G401 (cell line): ENCODE data around the gene OR2F1. TPM values are rescaled to one million over a fixed set of nuclear protein-coding genes. Genes with fewer than 3 reads are reported as not detected.

Experiments used
- DNase-seq: peaks from one replicate; pipeline ENCODE4 v3.0.0-alpha.2; 2015; ENCODE audit warnings: low spot score
- in situ Hi-C: cut with HindIII; loops from 2 replicates; pipeline ENCODE4 v1.10.0; 2016; ENCODE audit warnings: low sequenced_read_pairs, mixed read lengths
- total RNA-seq: library from RNA; depleted of rRNA; stranded (reverse); fragments of >200 nt; shearing (Covaris generic); gene quantifications from 2 replicates; pipeline ENCODE4 v1.2.3, GENCODE V29; 2014

The OR2F1 gene
- total RNA-seq, 1 experiment from 2014 or later: not detected

DNA sequence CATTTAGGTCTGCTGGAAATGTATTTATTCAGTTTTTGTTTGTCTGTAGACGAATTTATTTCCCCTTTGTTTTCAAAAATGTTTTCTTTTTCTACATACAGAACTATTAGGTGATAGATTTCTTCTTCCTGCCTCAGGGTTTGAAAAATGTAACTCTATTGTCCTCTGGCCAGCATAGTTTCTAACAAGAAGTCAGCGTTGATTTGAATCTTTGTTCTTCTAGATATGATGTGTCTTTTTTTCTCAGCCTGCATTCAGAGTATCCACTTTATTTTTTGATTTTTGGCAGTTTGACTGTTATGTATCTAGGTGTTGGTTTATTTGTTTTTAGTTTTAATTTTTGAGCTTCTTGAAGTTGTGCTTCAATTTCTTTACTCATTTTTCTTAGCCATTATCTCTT lies 7.5 kb upstream of the OR2F1 start:
- in situ Hi-C loops: no loop called here

DNA sequence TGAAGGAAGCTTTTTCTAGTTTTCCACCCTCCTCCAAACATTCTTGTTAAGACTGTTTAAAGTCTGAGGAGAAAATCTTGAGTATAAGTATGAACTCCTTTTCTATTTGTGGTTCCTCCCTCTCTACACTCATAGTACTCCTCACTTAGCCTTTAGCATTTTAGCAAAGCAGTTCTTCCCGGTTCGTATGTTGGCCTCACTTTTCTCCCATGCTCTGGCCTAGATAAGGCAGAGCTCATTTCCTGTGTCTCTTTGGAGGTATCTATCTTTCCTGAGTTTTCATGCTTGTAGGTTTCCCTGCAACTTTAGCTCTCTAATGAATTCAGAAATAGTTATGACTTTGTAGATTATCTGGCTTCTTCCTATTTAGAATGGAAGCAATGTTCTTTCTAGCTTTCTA lies 5.9 kb upstream of the OR2F1 start:
- in situ Hi-C loops: no loop called here

More for the DNA sequence above, 7.5 kb upstream of the OR2F1 start:
- no peak for DNase-seq

DNA sequence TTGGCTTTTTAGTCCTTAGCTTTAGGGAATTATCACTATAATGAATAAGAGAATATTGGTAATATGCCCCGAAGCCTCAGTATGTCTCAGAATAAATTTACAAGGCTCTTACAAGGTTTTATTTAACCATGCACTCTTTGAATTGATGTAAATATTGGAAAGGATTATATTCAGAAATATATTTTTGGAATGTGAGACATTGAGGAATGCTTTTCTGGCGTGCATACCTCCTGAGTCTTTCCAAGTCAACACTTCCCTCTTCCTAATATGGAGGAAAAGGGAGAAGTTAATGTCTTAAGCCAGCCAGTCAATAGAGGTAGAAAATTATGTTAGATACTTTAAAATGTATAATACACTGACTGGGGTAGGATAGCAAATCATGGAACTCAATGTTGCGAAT lies 1.2 kb upstream of the OR2F1 start:
- DNase-seq: no peak
- in situ Hi-C loops: no loop called here

More for the DNA sequence above, 5.9 kb upstream of the OR2F1 start:
- no peak for DNase-seq

DNA sequence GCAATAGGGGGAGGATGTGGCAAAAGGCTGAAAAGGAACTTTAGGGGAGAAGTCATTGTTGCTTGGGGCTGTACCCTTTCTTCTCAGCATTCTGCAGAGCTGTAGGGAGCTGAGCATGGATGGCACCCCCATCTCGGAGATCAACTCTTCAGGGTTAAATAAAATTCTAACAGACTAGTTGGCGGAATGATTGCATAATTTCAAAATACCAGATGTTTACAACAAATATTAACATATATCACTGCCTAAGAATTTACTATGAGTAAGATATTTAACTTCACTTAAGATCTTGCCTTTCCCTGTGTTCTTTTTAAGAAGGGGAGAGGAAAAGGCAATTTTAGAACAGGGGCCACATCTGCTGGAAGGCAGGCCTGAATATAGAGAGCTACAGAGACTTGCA lies 509 bp upstream of the OR2F1 start:
- in situ Hi-C loops: no loop called here

DNA sequence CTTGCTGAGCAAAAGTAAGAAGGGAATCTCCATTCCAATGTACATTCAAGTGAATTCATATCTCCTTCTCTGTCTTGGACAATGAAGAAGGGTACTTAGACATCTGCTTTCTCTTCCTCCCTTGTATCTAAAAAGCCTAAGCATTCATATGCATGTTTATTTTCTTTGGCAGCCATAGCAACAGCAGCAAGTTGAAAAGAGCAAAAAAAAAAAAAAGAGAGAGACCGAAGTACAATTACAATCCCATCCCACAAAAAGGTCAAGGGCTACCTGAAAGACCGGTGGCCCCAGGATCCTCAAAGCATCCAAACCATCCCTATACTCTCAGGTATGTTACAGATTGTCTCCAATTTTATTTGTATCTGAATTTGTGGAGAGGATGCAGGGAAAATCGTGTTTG lies 4.1 kb downstream of the OR2F1 start:
- DNase-seq: no peak
- in situ Hi-C loops: no loop called here

More for the DNA sequence above, 509 bp upstream of the OR2F1 start:
- no peak for DNase-seq

DNA sequence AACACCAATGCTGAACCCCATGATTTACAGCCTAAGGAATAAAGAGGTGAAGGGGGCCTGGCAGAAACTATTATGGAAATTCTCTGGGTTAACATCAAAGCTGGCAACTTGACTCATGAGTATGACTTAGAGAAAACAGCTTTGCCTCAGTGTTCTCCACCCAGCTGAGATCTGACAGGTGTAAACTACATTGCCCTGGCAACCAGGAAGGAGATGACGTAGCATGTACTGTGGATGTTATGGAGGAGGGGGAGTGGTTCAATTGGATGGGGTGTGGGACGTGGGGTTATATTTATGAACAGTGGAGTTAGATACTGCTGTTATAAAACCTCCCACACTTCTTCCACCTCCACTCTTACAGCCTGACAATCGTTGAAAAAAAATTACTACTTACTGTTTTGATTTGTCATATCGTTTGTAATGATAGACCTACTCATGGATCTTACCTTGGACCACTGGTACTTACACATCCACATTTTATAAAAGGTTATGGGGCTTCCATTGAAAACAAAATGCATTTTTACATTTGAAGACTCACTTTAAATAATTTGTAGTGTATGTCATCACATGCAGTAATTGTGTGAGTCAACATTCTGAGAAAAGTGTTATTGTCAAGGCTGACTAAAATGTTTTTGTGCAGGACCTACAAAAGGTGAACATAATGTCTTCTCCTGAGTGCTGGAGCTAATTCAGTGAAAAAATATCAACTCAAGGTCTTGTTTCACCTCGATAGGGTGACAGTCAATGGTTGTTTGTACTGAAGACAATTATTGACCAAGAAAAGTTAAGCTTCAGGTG lies 6.4 kb downstream of the OR2F1 start:
- in situ Hi-C loops: no loop called here
- DNase-seq: no peak

DNA sequence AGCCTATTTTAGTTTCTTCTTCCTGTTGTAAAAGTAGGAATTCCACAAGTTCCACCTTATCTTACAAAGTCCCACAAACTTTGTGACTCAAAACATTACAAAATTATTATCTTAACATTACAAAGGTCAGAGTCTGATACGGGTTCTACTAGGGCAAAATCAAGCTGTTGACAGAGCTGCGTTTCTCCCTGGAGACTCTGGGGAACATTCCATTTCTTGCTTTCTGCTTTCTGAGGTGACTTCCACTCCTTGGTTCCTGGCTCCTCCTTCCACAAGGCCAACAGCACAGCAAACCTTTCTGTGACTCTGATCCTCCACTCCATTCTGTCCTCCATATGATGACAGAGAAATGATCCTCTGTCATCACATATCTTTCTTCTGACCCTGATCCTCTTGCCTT lies 10.6 kb downstream of the OR2F1 start:
- in situ Hi-C loops: no loop called here
- no peak for DNase-seq

DNA sequence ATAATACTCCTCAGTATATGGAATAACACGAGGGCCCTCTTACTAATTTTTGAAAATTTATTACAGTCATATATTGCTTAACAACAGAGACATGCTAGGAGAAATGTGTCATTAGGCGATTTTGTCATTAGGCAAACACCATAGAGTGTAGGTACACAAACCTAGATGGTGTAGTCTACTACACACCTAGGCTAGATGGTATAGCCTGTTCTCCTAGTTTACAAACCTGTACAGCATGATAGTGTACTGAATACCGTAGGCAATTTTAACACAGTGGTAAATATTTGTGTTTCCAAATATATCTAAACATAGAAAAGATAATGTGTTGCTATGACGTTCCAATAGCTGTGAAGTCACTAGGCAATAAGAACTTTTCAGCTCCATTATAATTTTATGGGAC lies 12.8 kb downstream of the OR2F1 start:
- in situ Hi-C loops: no loop called here
- DNase-seq: no peak

DNA sequence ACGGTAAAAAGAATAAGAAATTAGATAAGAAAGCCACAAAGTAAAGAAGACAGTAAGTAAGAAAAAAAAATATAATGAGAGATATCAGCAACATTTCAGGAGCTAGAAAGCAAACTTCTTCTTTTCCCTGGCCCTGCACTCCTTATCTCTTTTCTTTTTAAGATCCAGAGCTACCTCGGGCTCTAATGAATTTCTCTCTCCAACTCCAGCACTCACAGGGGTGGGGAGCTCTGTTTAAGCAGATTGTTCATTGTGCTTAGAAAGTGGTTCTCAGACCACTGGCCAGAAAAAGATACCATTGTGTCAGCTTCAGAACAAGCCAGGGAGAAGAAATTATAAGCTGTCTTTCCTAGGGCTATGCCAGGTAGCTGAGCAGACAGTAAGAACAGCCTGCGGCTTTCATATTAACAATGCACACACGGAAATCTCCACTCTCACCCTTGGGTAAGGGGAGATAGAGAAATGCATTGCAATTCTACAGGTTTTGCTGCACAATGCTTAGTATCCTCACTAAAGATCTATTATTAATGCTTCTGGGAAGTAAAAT lies 19.3 kb downstream of the OR2F1 start:
- DNase-seq: no peak
- in situ Hi-C loops: no loop called here

DNA sequence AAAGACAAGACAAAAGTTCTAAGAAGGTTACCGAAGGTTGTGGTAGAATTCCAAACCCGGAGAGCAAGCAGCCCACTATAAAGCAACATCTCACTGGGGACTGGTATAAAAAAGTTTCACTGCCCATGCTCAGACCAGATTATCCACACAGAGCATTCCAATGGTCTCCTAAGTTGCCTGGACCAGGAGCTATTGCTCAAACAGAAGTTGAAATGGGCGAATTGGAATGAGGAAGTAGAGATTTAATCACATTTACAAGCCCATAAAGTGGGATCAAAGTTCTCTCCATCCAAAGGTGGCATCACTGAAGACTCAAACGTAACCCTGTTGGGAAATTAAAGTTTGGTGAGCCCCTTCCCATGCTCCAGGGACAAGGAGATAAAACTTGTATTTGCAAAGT lies 19.8 kb downstream of the OR2F1 start:
- DNase-seq: no peak
- in situ Hi-C loops: no loop called here

DNA sequence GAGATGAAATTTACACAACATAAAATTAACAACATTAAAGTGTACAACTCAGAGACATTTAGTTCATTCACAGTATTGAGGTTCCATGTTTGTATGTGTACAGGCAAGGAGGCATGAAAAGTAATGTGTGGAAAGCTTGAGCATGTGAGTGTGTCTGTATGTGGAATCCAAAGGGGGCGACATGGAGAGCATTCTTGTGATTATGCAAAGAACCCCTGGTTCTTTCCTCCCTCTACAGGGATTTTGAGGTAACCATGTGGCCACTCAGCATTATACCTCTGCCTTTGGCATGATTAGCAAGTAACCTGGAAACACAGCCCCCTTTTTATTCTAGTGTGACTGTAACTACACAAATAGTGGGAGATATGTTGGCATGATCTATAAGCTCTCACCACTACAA lies 21.0 kb downstream of the OR2F1 start:
- in situ Hi-C loops: no loop called here
- DNase-seq: no peak

DNA sequence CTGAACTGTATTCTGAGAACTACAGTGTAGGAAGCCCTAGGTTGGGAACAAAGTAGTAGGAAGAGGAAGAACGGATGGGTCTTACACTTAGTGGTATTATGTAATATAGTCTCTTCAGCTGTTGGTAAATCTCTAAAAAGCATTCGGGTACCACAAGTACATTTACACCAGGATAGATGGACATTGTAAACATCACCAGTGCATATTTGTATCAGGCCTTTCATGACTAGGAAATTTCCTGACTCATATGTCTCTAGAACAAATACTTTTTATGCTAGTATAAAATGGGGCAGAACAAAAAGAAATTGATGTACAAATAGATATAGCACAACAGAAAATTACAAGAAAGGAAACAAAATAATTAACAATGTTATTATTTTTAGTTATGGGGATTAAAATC lies 23.9 kb downstream of the OR2F1 start:
- no peak for DNase-seq
- in situ Hi-C loops: no loop called here

DNA sequence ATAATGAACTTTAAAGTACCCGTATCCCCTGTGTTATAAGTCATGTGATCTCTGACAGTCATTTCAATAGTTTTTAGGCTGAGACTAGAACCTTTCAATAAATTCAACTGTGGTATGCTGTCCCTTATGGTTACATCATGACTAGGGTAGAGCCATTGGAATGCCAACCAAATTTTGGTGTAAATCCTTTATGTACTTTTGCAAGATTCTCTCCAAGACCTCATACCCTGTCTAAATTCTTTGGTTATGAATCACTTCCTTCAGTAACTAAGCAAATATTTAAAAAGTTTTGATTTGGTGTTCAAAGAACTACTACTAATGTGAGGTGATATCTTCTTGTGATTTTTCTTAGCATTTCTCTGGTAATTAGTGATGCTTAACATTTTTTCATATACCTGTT lies 24.7 kb downstream of the OR2F1 start:
- DNase-seq: no peak
- in situ Hi-C loops: no loop called here

DNA sequence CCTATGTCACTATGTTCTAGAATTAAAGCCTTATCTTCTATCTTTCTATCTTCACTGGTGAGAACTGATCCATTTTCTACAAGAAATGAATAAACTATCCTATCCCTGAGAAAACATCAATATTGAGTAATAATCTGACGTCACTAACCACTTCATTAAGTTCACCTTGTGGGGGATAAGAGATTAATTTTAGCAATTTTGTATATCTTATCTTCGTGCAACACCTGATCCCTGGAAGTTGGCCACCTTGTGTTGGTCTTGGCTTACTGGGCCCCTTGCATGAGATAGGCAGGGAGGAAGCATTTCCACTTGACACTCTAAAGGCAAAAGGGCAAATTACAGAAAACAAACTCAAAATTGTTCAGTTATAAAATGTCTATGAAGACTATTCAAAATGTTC lies 25.4 kb downstream of the OR2F1 start:
- no peak for DNase-seq
- in situ Hi-C loops: no loop called here

DNA sequence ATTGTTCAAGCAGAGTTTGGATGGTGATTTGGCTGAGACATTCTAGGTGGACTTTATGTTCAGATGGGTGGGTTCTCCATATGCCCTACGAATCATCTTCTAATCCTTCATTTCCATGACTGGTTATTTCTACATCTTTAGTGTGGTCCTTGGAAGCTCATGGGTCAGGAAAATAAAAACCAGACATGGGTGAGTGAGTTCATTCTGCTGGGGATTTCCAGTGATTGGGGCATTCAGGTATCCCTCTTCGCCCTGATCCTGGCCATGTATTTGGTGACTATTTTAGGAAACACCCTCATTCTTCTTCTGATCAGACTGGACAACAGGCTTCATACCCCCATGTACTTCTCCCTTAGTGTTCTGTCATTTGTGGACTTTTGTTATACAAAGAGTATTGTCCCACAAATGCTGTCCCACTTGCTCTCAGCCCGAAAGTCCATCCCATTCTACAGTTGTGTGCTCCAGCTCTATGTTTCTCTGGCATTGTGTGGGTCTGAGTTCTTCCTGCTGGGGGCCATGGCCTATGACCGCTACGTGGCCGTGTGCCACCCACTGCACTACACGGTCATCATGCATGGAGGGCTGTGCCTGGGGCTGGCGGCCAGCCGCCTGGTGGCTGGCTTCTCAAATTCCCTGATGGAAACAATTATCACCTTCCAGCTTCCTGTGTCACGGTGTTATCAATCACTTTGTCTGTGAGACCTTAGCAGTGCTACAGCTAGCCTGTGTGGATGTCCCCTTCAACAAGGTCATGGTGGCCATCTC lies 26.3 kb downstream of the OR2F1 start:
- no peak for DNase-seq
- in situ Hi-C loops: no loop called here

DNA sequence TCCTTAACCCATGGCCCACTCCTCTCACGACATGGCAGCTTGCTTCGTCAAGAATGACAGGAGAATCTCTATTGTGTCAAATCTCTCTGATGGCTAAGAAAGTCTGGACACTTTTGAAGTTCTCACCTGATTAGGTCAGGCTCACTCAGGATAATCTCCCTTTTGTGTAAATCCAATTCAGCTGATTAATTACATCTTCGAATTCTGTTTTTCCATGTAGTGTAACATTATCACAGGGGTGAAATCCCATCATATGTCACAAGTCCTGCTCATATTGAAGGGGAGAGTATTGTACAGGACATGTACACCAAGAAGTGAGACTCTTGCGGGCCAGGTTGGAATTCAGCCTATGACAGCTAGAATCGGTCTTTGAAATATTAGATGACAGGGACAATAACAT lies 29.3 kb downstream of the OR2F1 start:
- DNase-seq: no peak
- in situ Hi-C loops: no loop called here

DNA sequence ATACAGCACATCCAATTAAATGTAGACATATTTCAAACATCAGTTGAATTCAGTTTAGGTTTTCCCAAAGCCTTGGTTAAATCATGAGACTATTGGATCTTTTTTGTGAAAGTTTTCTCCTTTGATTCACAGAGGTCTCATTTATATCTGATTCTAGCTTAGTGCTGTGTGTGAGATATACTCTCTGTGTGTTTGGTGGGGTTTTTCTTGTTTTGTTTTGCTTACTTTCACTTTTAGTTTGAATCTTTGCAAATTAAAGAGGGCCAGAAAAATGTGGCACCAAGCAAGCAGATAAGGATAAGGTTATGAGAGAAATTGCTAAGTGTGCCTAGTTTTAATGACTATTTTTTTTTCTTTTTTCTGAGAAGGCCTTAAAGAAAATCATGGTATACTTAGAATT lies 32.9 kb downstream of the OR2F1 start:
- in situ Hi-C loops: no loop called here
- no peak for DNase-seq

DNA sequence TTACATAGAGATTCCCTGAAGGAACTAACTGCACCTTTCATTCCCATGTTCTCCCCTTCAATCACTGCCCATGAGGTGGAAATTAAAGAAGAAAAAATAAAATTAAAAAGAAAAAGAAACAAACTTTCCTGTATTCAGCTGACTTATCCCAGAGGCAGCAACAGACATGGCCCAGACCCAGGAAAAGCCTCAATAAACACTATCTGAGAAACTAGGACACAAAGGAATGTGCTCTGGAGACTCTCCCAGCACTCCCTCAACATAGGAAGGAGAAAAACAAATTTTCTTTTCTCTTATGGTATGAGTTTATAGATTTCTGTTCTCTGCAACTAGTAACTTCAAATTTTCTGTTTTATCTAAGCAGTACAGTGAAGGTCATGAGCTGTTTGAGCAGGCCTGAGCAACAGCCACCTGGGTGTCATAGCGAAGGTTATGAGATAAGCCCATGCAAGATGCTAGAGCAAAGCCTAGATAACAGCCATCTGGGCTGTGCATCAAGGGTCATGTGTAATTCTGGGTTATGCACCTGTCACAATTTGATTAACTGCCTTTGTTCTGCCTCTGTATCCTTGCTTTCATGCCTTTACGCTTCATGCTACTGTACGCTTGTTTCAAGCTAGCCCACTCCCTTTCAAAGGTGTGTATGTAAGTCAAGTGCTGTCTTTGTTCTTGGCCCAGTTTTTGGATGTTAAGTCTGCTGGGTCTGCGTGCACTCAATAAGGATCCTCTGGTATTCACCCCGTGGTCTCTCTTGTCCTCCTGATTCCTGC lies 34.5 kb downstream of the OR2F1 start:
- no peak for DNase-seq
- in situ Hi-C loops: no loop called here

DNA sequence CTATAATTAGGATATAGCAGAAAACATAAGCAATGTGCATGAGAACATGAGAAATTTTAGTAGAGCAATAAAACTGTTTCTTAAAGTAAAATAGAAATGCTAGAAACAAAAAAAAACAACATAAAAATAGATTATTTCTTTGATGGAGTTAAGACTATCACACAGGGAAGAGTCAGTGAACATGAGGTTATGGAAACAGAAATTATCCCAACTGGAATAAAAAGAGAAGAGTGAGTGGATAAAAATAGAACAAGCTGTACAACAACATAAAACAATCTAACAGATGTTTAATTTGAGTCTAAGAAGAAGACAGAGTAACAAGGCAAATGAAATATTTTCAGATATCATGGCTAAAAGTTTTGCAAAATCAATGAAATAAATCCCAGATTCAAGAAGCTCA lies 38.0 kb downstream of the OR2F1 start:
- DNase-seq: no peak
- in situ Hi-C loops: no loop called here

DNA sequence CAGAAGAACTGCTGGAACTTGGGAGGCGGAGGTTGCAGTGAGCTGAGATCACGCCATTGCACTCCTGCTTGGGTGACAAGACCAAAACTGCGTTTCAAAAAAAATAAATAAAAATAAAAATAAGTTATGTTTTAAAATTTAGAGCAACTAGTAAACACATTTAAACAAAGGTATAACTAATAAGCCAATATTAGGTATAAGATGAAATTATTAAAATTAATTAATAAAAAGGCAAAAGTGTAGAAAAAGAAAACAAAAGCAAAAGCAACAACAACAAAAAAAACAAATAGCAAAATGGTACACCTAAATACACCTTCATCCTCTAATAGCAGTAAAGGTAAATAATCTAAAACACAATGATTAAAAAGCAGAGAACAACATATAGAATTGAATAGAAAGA lies 39.3 kb downstream of the OR2F1 start:
- in situ Hi-C loops: no loop called here
- no peak for DNase-seq
